HG03280 (cell line): ENCODE data around the gene THBS2.

ENCODE experiments used
- ATAC-seq: cut with Tn5 transposase; IDR thresholded peaks from one replicate; pipeline ENCODE4 v1.9.1; 2021; ENCODE audit warnings: mild to moderate bottlenecking, moderate library complexity; ENCODE audit not compliant: unreplicated experiment

THBS2 gene

DNA sequence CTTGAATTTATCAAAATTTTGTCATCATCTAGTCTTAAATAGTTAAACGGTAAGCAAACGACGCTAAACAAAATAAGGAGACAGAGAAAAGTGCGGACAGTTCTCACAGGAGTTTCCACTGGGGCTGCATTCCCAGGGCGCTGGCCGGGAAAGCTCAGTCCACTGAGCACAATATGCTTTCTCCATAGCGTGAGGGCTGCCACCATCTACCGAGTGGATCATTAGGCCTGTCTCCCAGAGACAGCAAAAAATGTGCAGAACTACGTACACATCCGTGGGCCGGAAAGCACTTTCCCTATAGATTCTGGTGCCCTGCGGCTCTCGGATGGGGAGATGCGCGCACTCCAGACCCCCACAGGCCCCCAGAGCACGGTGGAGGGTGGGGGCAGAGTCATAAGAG is 84.9 kb downstream of the THBS2 start:
- no peak for ATAC-seq

DNA sequence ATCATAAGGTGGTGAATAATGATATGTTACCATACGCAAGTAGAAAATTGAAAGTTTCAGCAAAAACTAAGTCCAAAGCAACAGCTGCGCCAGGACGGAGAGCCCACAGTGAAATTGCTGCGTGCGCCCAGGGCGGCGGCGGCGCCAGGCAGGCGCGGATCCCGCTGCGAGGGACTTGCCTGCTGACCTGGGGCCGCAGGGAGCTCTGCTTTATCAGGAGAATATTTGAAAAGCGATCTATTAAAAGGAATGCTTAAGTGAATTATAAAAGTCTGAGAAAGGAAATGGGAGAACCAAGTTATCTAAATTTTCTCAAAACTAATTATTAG is 85.4 kb downstream of the THBS2 start:
- ATAC-seq, result no peak

GRCh38 chr6:169167581-169168301 is 85.9 kb downstream of the THBS2 start:
- no peak for ATAC-seq

GRCh38 chr6:169166896-169167580 is 86.6 kb downstream of the THBS2 start:
- no peak for ATAC-seq
